ENCODE results near the gene DARS2.

DARS2 gene, protein sequence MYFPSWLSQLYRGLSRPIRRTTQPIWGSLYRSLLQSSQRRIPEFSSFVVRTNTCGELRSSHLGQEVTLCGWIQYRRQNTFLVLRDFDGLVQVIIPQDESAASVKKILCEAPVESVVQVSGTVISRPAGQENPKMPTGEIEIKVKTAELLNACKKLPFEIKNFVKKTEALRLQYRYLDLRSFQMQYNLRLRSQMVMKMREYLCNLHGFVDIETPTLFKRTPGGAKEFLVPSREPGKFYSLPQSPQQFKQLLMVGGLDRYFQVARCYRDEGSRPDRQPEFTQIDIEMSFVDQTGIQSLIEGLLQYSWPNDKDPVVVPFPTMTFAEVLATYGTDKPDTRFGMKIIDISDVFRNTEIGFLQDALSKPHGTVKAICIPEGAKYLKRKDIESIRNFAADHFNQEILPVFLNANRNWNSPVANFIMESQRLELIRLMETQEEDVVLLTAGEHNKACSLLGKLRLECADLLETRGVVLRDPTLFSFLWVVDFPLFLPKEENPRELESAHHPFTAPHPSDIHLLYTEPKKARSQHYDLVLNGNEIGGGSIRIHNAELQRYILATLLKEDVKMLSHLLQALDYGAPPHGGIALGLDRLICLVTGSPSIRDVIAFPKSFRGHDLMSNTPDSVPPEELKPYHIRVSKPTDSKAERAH

DNA sequence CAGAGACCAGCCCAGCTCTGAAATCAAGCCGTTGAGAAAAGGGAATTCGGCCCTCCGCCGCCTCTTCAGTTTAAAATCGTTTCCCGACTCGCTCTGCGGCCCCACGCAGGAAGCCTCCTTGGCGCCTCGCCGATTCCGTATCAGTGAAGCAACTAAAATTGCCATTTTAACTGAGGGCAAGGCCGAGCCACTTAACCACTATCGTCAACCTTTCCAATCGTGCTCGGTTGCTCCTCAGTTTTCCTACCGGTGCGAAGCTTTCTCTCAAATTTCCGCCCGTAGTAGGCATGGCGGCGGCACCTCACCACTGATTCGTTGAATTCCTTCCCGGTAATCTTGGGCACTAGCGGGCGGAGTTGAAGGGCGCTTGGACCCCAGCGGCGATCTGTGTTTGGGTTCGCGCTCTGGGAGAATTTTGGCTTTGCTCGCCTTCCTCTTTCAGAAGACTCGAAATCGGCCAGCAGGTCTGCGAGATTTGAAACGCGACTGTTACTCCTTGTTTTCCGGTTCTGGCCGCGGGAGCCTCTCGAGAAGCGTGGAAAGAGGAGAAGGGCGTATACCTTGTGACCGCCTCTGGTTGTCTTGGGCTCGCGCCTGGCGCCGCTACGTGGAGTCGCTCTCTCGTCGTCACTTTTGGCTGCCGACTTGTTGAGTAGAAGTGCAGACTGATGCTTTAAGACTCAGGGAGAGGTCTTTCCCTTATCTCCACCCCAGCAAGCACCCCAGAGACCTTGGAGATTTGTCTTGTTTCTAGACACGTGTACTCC, at the start of gene DARS2, which contains the start of gene CENPL:
TSS of gene DARS2 (plus strand) at position 359 of the 767 bp plus-strand sequence. CDS start 557 bp downstream, outside the sequence.
TSS of gene CENPL (minus strand) at position 569 of the 767 bp plus-strand sequence. CDS start 13,584 bp downstream, outside the sequence.
- no peaks in the 10 kb centered on the region for H3K79me2 ChIP-seq
- H3K9ac ChIP-seq = peak within 1 kb of the TSS; percentile 46
- H3K4me2 ChIP-seq (ENCODE audit: low read length) = peak within 1 kb of the TSS; percentile 94
- TF ChIP-seq, protein P1, sequence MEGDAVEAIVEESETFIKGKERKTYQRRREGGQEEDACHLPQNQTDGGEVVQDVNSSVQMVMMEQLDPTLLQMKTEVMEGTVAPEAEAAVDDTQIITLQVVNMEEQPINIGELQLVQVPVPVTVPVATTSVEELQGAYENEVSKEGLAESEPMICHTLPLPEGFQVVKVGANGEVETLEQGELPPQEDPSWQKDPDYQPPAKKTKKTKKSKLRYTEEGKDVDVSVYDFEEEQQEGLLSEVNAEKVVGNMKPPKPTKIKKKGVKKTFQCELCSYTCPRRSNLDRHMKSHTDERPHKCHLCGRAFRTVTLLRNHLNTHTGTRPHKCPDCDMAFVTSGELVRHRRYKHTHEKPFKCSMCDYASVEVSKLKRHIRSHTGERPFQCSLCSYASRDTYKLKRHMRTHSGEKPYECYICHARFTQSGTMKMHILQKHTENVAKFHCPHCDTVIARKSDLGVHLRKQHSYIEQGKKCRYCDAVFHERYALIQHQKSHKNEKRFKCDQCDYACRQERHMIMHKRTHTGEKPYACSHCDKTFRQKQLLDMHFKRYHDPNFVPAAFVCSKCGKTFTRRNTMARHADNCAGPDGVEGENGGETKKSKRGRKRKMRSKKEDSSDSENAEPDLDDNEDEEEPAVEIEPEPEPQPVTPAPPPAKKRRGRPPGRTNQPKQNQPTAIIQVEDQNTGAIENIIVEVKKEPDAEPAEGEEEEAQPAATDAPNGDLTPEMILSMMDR (IDR thresholded peaks at IDR 0.05) = no peak
- H2AFZ ChIP-seq = peak within 1 kb of the TSS; percentile 95
- peak within 1 kb of the TSS; percentile 88 for H3K27ac ChIP-seq
- H3K4me3 ChIP-seq (ENCODE audit: low read depth, low read length) = peak within 1 kb of the TSS; percentile 78
- H3K27me3 ChIP-seq (ENCODE audit: control insufficient read depth, insufficient read depth, low read length) = no peaks in the 10 kb centered on the region
- H3K4me1 ChIP-seq = no peaks in the 10 kb centered on the region
- H3K9me3 ChIP-seq (ENCODE audit: control insufficient read depth, low read length) = no peaks in the 10 kb centered on the region
- no peaks in the 10 kb centered on the region for H3K36me3 ChIP-seq (ENCODE audit: control insufficient read depth, insufficient read depth, low read length)

DNA sequence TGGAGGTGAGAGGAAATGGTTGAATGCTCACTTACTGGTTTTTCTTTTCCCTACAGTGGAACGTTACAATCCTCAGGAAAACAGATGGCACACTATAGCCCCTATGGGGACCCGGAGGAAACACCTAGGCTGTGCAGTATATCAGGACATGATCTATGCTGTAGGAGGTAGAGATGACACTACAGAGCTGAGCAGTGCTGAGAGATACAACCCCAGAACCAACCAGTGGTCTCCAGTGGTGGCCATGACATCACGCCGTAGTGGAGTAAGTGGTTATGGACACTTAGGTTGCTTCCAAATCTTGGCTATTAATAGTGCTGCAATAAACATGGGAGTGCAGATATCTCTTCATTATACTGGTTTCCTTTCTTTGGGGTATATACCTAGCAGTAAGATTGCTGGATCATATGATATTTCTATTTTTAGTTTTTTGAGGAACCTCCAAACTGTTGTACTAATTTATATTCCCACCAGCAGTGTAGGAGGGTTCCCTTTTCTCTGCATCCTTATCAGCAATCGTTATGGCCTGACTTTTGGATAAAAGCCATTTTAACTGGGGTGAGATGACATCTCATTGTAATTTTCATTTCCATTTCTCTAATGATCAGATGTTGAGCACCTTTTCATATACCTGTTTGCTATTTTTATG, 48.8 kb upstream of the DARS2 start:
- Histone ChIP-seq H3K36me3 (ENCODE audit: control insufficient read depth, insufficient read depth, low read length) (no peaks in the 10 kb centered on the region), H3K27me3 (ENCODE audit: control insufficient read depth, insufficient read depth, low read length) (no peaks in the 10 kb centered on the region), H3K4me3 (ENCODE audit: low read depth, low read length) (no peak overlapping the region), H3K9ac (no peak overlapping the region), H2AFZ (no peak overlapping the region), H3K79me2 (no peaks in the 10 kb centered on the region), H3K9me3 (ENCODE audit: control insufficient read depth, low read length) (no peaks in the 10 kb centered on the region), H3K4me2 (ENCODE audit: low read length) (no peak overlapping the region), H3K27ac (no peak overlapping the region), H3K4me1 (no peaks in the 10 kb centered on the region)
- TF ChIP-seq, protein P1 (IDR thresholded peaks at IDR 0.05) = no peak

DNA sequence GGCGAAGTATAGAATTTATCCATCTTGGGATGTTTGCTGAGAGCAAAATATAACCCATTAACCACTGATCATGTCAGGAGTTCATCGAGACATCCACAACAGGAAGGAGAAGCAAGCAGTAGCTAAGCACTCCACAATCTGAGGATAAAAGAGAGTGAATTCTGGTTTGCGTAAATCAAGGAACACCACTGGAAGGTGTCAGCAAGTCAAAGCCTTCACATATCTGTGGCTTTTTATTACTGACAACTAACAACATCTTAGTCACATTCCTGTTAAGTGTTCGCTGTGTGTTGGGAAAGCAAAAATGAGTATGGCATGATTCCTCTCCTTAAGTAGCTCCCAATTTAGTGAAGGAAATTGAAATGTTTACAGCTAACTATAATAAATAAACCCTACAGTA, 44.5 kb upstream of the DARS2 start:
- Histone ChIP-seq H3K9ac (no peak overlapping the region), H3K27ac (no peak overlapping the region), H3K27me3 (ENCODE audit: control insufficient read depth, insufficient read depth, low read length) (no peaks in the 10 kb centered on the region), H3K9me3 (ENCODE audit: control insufficient read depth, low read length) (no peaks in the 10 kb centered on the region), H2AFZ (no peak overlapping the region), H3K36me3 (ENCODE audit: control insufficient read depth, insufficient read depth, low read length) (no peaks in the 10 kb centered on the region), H3K79me2 (no peaks in the 10 kb centered on the region), H3K4me1 (no peaks in the 10 kb centered on the region), H3K4me2 (ENCODE audit: low read length) (no peak overlapping the region), H3K4me3 (ENCODE audit: low read depth, low read length) (no peak overlapping the region)
- TF ChIP-seq, protein P1 (IDR thresholded peaks at IDR 0.05) = no peak

DNA sequence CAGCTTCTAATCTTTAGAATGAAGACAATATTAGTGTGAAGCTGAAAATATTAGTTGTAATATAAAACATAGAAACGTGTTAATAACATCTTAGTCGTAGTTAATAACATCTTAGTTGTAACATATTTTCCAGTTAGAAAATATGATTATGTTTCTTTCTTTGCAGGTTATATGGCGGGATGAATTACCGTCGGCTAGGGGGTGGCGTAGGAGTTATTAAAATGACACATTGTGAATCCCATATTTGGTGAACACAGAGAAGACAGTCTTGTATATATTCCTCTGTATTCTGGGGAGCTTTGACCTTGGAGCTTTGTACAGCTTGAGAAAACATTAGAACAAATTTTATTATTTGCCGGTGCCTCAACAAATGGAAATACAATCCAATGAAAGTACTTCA, 39.5 kb upstream of the DARS2 start:
- Histone ChIP-seq H3K36me3 (ENCODE audit: control insufficient read depth, insufficient read depth, low read length) (no peaks in the 10 kb centered on the region), H3K9me3 (ENCODE audit: control insufficient read depth, low read length) (no peaks in the 10 kb centered on the region), H3K4me2 (ENCODE audit: low read length) (no peak overlapping the region), H2AFZ (no peak overlapping the region), H3K9ac (no peak overlapping the region), H3K4me1 (no peaks in the 10 kb centered on the region), H3K27ac (no peak overlapping the region), H3K27me3 (ENCODE audit: control insufficient read depth, insufficient read depth, low read length) (no peaks in the 10 kb centered on the region), H3K79me2 (no peaks in the 10 kb centered on the region), H3K4me3 (ENCODE audit: low read depth, low read length) (no peak overlapping the region)
- TF ChIP-seq, protein P1 (IDR thresholded peaks at IDR 0.05) = no peak
